H9 (cell line): ENCODE results near the gene ACOX3. TPM values are rescaled to one million over a fixed set of nuclear protein-coding genes. Genes with fewer than 3 reads are reported as not detected.

ENCODE experiments used
- DNase-seq: peaks from one replicate; pipeline ENCODE4 v3.0.0-alpha.2; 2017
- H2AFZ ChIP-seq: one replicate; pipeline ENCODE4 v1.6.1; 2013; ENCODE audit warnings: mild to moderate bottlenecking, low read length, control low read depth, moderate library complexity
- H2AK5ac ChIP-seq: 2 replicates; pipeline ENCODE4 v1.6.1; 2013; ENCODE audit warnings: low read length, control low read depth, mixed read lengths; ENCODE audit not compliant: insufficient read length
- H2BK120ac ChIP-seq: one replicate; pipeline ENCODE4 v1.6.1; 2013; ENCODE audit warnings: low read depth, mild to moderate bottlenecking, low read length, control low read depth, inconsistent platforms; ENCODE audit not compliant: poor library complexity, severe bottlenecking
- H2BK12ac ChIP-seq: 2 replicates; pipeline ENCODE4 v1.6.1; 2013; ENCODE audit warnings: low read length, control low read depth, mixed read lengths, low read depth; ENCODE audit not compliant: insufficient read length
- H2BK15ac ChIP-seq: 2 replicates; pipeline ENCODE4 v1.6.1; 2013; ENCODE audit warnings: low read depth, low read length, control low read depth
- H2BK20ac ChIP-seq: one replicate; pipeline ENCODE4 v1.6.1; 2013; ENCODE audit warnings: low read depth, mild to moderate bottlenecking, low read length, control low read depth, inconsistent platforms; ENCODE audit not compliant: poor library complexity, severe bottlenecking
- H2BK5ac ChIP-seq: 2 replicates; pipeline ENCODE4 v1.6.1; 2013; ENCODE audit warnings: low read length, control low read depth, mixed read lengths; ENCODE audit not compliant: insufficient read length
- H3K14ac ChIP-seq: 2 replicates; pipeline ENCODE4 v1.6.1; 2013; ENCODE audit warnings: low read length, control low read depth; ENCODE audit not compliant: insufficient read depth
- H3K18ac ChIP-seq: 2 replicates; pipeline ENCODE4 v1.6.1; 2013; ENCODE audit warnings: low read depth, mild to moderate bottlenecking, mixed read lengths, low read length, control low read depth; ENCODE audit not compliant: insufficient read length
- H3K23ac ChIP-seq: 2 replicates; pipeline ENCODE4 v1.6.1; 2013; ENCODE audit warnings: low read length, control low read depth, mixed read lengths, low read depth; ENCODE audit not compliant: insufficient read length
- H3K23me2 ChIP-seq: 2 replicates; pipeline ENCODE4 v1.6.1; 2013; ENCODE audit warnings: low read depth, mild to moderate bottlenecking, mixed read lengths, low read length, control low read depth; ENCODE audit not compliant: insufficient read length, poor library complexity, severe bottlenecking
- H3K27ac ChIP-seq: 2 replicates; pipeline ENCODE4 v1.5.1; 2013; ENCODE audit warnings: low read length, control low read depth, mixed read lengths, low read depth; ENCODE audit not compliant: insufficient read length
- H3K27me3 ChIP-seq: 2 replicates; pipeline ENCODE4 v1.6.1; 2013; ENCODE audit warnings: low read length, control low read depth, inconsistent platforms; ENCODE audit not compliant: insufficient read depth
- H3K4ac ChIP-seq: 2 replicates; pipeline ENCODE4 v1.6.1; 2013; ENCODE audit warnings: low read depth, mild to moderate bottlenecking, control low read depth, inconsistent platforms, low read length, moderate library complexity
- H3K4me1 ChIP-seq: 2 replicates; pipeline ENCODE4 v1.6.1; 2013; ENCODE audit warnings: low read length, control low read depth, inconsistent platforms; ENCODE audit not compliant: insufficient read depth
- H3K4me2 ChIP-seq: 2 replicates; pipeline ENCODE4 v1.6.1; 2013; ENCODE audit warnings: low read length, control low read depth, mixed read lengths; ENCODE audit not compliant: insufficient read length, insufficient read depth
- H3K56ac ChIP-seq: 2 replicates; pipeline ENCODE4 v1.6.1; 2013; ENCODE audit warnings: low read depth, mild to moderate bottlenecking, mixed read lengths, low read length, control low read depth; ENCODE audit not compliant: insufficient read length
- H3K79me1 ChIP-seq: 2 replicates; pipeline ENCODE4 v1.6.1; 2013; ENCODE audit warnings: low read depth, mild to moderate bottlenecking, moderate library complexity, low read length, control low read depth, inconsistent platforms; ENCODE audit not compliant: insufficient read depth, poor library complexity, severe bottlenecking
- H3K79me2 ChIP-seq: 2 replicates; pipeline ENCODE4 v1.6.1; 2013; ENCODE audit warnings: low read length, control low read depth, inconsistent platforms; ENCODE audit not compliant: insufficient read depth
- H3K9ac ChIP-seq: 2 replicates; pipeline ENCODE4 v1.6.1; 2013; ENCODE audit warnings: low read length, control low read depth, mixed read lengths; ENCODE audit not compliant: insufficient read length; ENCODE audit errors: extremely low read depth
- H3K9me3 ChIP-seq: one replicate; pipeline ENCODE4 v1.6.1; 2013; ENCODE audit warnings: low read depth, low read length, inconsistent platforms; ENCODE audit not compliant: control insufficient read depth
- H3T11ph ChIP-seq: one replicate; pipeline ENCODE4 v1.6.1; 2013; ENCODE audit warnings: mild to moderate bottlenecking, low read length, control low read depth, inconsistent platforms
- H4K20me1 ChIP-seq: one replicate; pipeline ENCODE4 v1.6.1; 2013; ENCODE audit not compliant: control insufficient read depth, insufficient read length, insufficient read depth
- H4K5ac ChIP-seq: 2 replicates; pipeline ENCODE4 v1.6.1; 2013; ENCODE audit warnings: low read depth, mild to moderate bottlenecking, mixed read lengths, low read length, control low read depth; ENCODE audit not compliant: insufficient read length
- H4K8ac ChIP-seq: replicated peaks from 2 replicates; pipeline ENCODE4 v1.6.1; 2013; ENCODE audit warnings: low read length, control low read depth, mixed read lengths, low read depth; ENCODE audit not compliant: insufficient read length
- H4K91ac ChIP-seq: 2 replicates; pipeline ENCODE4 v1.6.1; 2013; ENCODE audit warnings: low read depth, mild to moderate bottlenecking, moderate library complexity, mixed read lengths, low read length, control low read depth; ENCODE audit not compliant: insufficient read length
- H3K27ac Mint-ChIP-seq, 3 experiments: 2 replicates in 2 of 3; 3 replicates in 1 of 3; pipeline ENCODE4 v1.8.0; 2020 to 2021; ENCODE audit warnings: mixed read lengths in 3 of 3, mild to moderate bottlenecking in 1 of 3, moderate library complexity in 1 of 3
- H3K27me3 Mint-ChIP-seq: 2 replicates; pipeline ENCODE4 v1.8.0; 2021; ENCODE audit warnings: low read depth, mild to moderate bottlenecking, moderate library complexity, mixed read lengths
- H3K36me3 Mint-ChIP-seq, 3 experiments: 2 replicates in 2 of 3; 3 replicates in 1 of 3; pipeline ENCODE4 v1.8.0; 2020 to 2021; ENCODE audit warnings: low read depth in 3 of 3, mixed read lengths in 3 of 3; ENCODE audit not compliant: insufficient read depth in 1 of 3
- H3K4me1 Mint-ChIP-seq, 2 experiments: 2 replicates each; pipeline ENCODE4 v1.8.0; 2020; ENCODE audit warnings: mixed read lengths in 2 of 2
- H3K4me3 Mint-ChIP-seq, 2 experiments: 2 replicates in 1 of 2; 3 replicates in 1 of 2; pipeline ENCODE4 v1.8.0; 2020 to 2021; ENCODE audit warnings: mild to moderate bottlenecking in 2 of 2, mixed read lengths in 2 of 2, moderate library complexity in 1 of 2
- H3K9me3 Mint-ChIP-seq, 2 experiments: 2 replicates in 1 of 2; 3 replicates in 1 of 2; pipeline ENCODE4 v1.8.0; 2020; ENCODE audit warnings: mild to moderate bottlenecking in 2 of 2, mixed read lengths in 2 of 2, moderate library complexity in 1 of 2
- CTCF ChIP-seq: fragments of 200-600 bp; sonication (generic); conservative IDR thresholded peaks from 3 replicates; pipeline ENCODE4 v1.8.0; 2021; ENCODE audit warnings: antibody characterized with exemption, mild to moderate bottlenecking
- WGBS: extraction: QIAGEN DNeasy Blood & Tissue Kit; methylation state at CpG from one replicate; pipeline ENCODE4 v1.1.7; 2013; ENCODE audit warnings: missing lambda C conversion rate, low lambda C conversion rate, mixed read lengths; ENCODE audit not compliant: insufficient read length; ENCODE audit errors: extremely low coverage; 5-methylcytosine and 5-hydroxymethylcytosine counted together
- total RNA-seq: library from RNA; stranded (reverse); gene quantifications from 2 replicates; pipeline ENCODE4 v1.2.1, GENCODE V29; 2021

Gene ACOX3
- total RNA-seq, 1 experiment from 2014 or later = 13.8 TPM

- H2BK20ac ChIP-seq = no peak overlapping the region
- H3K36me3 Mint-ChIP-seq = no peaks in the 10 kb centered on the region
- no peaks in the 10 kb centered on the region for H3K79me2 ChIP-seq
- peaks cover 11% of the 10 kb centered on the region for H3K27me3 Mint-ChIP-seq
- H3T11ph ChIP-seq = no peak overlapping the region
- H3K18ac ChIP-seq = no peak overlapping the region
- H3K23me2 ChIP-seq = no peaks in the 10 kb centered on the region
- H2BK15ac ChIP-seq = no peak overlapping the region
- DNase-seq = no peak
- no peak overlapping the region for H3K27ac ChIP-seq
- no peak overlapping the region for H2BK120ac ChIP-seq
- H2AFZ ChIP-seq = no peak overlapping the region
- no CpG with 5 or more reads among the region's 6 CpGs for WGBS
- no peak overlapping the region for H3K56ac ChIP-seq
- H3K4me2 ChIP-seq = no peak overlapping the region
- no peak overlapping the region for H3K4me3 Mint-ChIP-seq
- H3K79me1 ChIP-seq = no peaks in the 10 kb centered on the region
- H3K27me3 ChIP-seq = no peaks in the 10 kb centered on the region
- no peaks in the 10 kb centered on the region for H3K4me1 ChIP-seq
- peaks cover 0 to 7% of the 10 kb centered on the region in 2 experiments; a peak in 2 of 4 replicates for H3K4me1 Mint-ChIP-seq
- no peak overlapping the region for H2AK5ac ChIP-seq
- H4K8ac ChIP-seq = no peak overlapping the region
- no peak overlapping the region for H4K91ac ChIP-seq
- no peak overlapping the region for H2BK12ac ChIP-seq
- no peak overlapping the region for H3K14ac ChIP-seq
- H3K9me3 ChIP-seq = no peaks in the 10 kb centered on the region
- no peak for TF ChIP-seq CTCF
- no peak overlapping the region for H3K23ac ChIP-seq
- H4K20me1 ChIP-seq = no peaks in the 10 kb centered on the region
- H3K27ac Mint-ChIP-seq = no peak overlapping the region; a peak in 2 of 7 replicates
- no peak overlapping the region for H2BK5ac ChIP-seq
- peaks cover 0 to 13% of the 10 kb centered on the region in 2 experiments; a peak in 2 of 5 replicates for H3K9me3 Mint-ChIP-seq
- H3K9ac ChIP-seq = no peak overlapping the region
- H3K4ac ChIP-seq = no peak overlapping the region
- no peak overlapping the region for H4K5ac ChIP-seq
Measured at GRCh38 chr4:8324640-8325239, 115.8 kb downstream of the ACOX3 start.
